Nephron (organoid): ENCODE data around the gene SULF2.
A peak's percentile ranks its signal among the peaks of the same experiment; 100 is the strongest.

ENCODE experiments used
- H3K27ac Mint-ChIP-seq, 3 experiments: 2 replicates each; pipeline ENCODE4 v1.8.0; 2020; ENCODE audit warnings: mixed read lengths in 3 of 3, mild to moderate bottlenecking in 2 of 3, moderate library complexity in 1 of 3
- H3K27me3 Mint-ChIP-seq: 2 replicates; pipeline ENCODE4 v1.8.0; 2021; ENCODE audit warnings: low read depth, mild to moderate bottlenecking, moderate library complexity, mixed read lengths
- H3K36me3 Mint-ChIP-seq: 2 replicates; pipeline ENCODE4 v1.8.0; 2020; ENCODE audit warnings: low read depth, mixed read lengths
- H3K4me1 Mint-ChIP-seq: 2 replicates; pipeline ENCODE4 v1.8.0; 2020; ENCODE audit warnings: mixed read lengths
- H3K4me3 Mint-ChIP-seq, 3 experiments: 2 replicates each; pipeline ENCODE4 v1.8.0; 2020; ENCODE audit warnings: mild to moderate bottlenecking in 3 of 3, mixed read lengths in 3 of 3, moderate library complexity in 2 of 3
- H3K9me3 Mint-ChIP-seq: 2 replicates; pipeline ENCODE4 v1.8.0; 2020; ENCODE audit warnings: mixed read lengths
- CTCF ChIP-seq, 3 experiments: fragments of 200-600 bp; sonication (generic); IDR thresholded peaks; one replicate each; pipeline ENCODE4 v1.5.0; 2021; ENCODE audit warnings: antibody characterized with exemption in 3 of 3; ENCODE audit not compliant: unreplicated experiment in 3 of 3

The SULF2 gene

GRCh38 chr20:47703748-47704147 lies 81.5 kb downstream of the SULF2 start:
- TF ChIP-seq CTCF (IDR thresholded peaks at IDR 0.05; ENCODE audit: unreplicated experiment in 3 of 3): no peak
- Mint-ChIP-seq H3K9me3 (no peaks in the 10 kb centered on the region), H3K4me1 (peaks cover 54% of the 10 kb centered on the region), H3K4me3 (no peak overlapping the region), H3K36me3 (peaks cover 43% of the 10 kb centered on the region), H3K27ac (peak overlapping the region in 2 of 3 experiments; percentile 52 to 73), H3K27me3 (peaks cover 9% of the 10 kb centered on the region)

GRCh38 chr20:47701612-47702011 lies 83.7 kb downstream of the SULF2 start:
- peak overlapping the region in 1 of 3 experiments; percentile 6 for H3K27ac Mint-ChIP-seq
- no peaks in the 10 kb centered on the region for H3K9me3 Mint-ChIP-seq
- H3K36me3 Mint-ChIP-seq: peaks cover 51% of the 10 kb centered on the region
- no peak for TF ChIP-seq CTCF (IDR thresholded peaks at IDR 0.05; ENCODE audit: unreplicated experiment in 3 of 3)
- H3K4me1 Mint-ChIP-seq: peaks cover 37% of the 10 kb centered on the region
- H3K4me3 Mint-ChIP-seq: no peak overlapping the region
- H3K27me3 Mint-ChIP-seq: peaks cover 9% of the 10 kb centered on the region

GRCh38 chr20:47700327-47700726 lies 85.0 kb downstream of the SULF2 start:
- H3K27ac Mint-ChIP-seq: peak overlapping the region; percentile 14 to 91 (median 54)
- H3K27me3 Mint-ChIP-seq: peaks cover 5% of the 10 kb centered on the region
- H3K9me3 Mint-ChIP-seq: no peaks in the 10 kb centered on the region
- peaks cover 33% of the 10 kb centered on the region for H3K4me1 Mint-ChIP-seq
- peaks cover 47% of the 10 kb centered on the region for H3K36me3 Mint-ChIP-seq
- H3K4me3 Mint-ChIP-seq: no peak overlapping the region
- TF ChIP-seq CTCF (IDR thresholded peaks at IDR 0.05; ENCODE audit: unreplicated experiment in 3 of 3): no peak

- no peaks in the 10 kb centered on the region for H3K9me3 Mint-ChIP-seq
- peaks cover 42% of the 10 kb centered on the region for H3K36me3 Mint-ChIP-seq
- peak overlapping the region; percentile 14 to 91 (median 54) for H3K27ac Mint-ChIP-seq
- no peak for TF ChIP-seq CTCF (IDR thresholded peaks at IDR 0.05; ENCODE audit: unreplicated experiment in 3 of 3)
- peaks cover 33% of the 10 kb centered on the region for H3K4me1 Mint-ChIP-seq
- no peak overlapping the region for H3K4me3 Mint-ChIP-seq
- peaks cover 5% of the 10 kb centered on the region for H3K27me3 Mint-ChIP-seq
These were observed 85.5 kb downstream of the SULF2 start for GRCh38 chr20:47699818-47700217.

GRCh38 chr20:47698142-47698541 lies 87.1 kb downstream of the SULF2 start:
- peaks cover 5% of the 10 kb centered on the region for H3K27me3 Mint-ChIP-seq

More at GRCh38 chr20:47698142-47698541, 87.1 kb downstream of the SULF2 start:
- Mint-ChIP-seq H3K27ac (no peak overlapping the region), H3K4me3 (no peak overlapping the region), H3K9me3 (no peaks in the 10 kb centered on the region), H3K4me1 (peaks cover 26% of the 10 kb centered on the region), H3K36me3 (peaks cover 34% of the 10 kb centered on the region)
- TF ChIP-seq CTCF (IDR thresholded peaks at IDR 0.05; ENCODE audit: unreplicated experiment in 3 of 3): no peak
